Mesothelial cell of epicardium (in vitro differentiated cells): ENCODE results near the gene HS6ST2. TPM values are rescaled to one million over a fixed set of nuclear protein-coding genes. Genes with fewer than 3 reads are reported as not detected.

ENCODE experiments used
- DNase-seq, 2 experiments: peaks; one replicate each; pipeline ENCODE4 v3.0.0; 2021; ENCODE audit warnings: low spot score in 2 of 2; ENCODE audit not compliant: unreplicated experiment in 2 of 2
- H3K27ac Mint-ChIP-seq: 2 replicates; pipeline ENCODE4 v1.8.0; 2021; ENCODE audit warnings: mixed read lengths
- H3K27me3 Mint-ChIP-seq: 2 replicates; pipeline ENCODE4 v1.8.0; 2021; ENCODE audit warnings: low read depth, mixed read lengths
- H3K36me3 Mint-ChIP-seq: 2 replicates; pipeline ENCODE4 v1.8.0; 2021; ENCODE audit warnings: mixed read lengths
- H3K4me1 Mint-ChIP-seq: 2 replicates; pipeline ENCODE4 v1.8.0; 2021; ENCODE audit warnings: mixed read lengths
- H3K4me3 Mint-ChIP-seq: 2 replicates; pipeline ENCODE4 v1.8.0; 2021; ENCODE audit warnings: mild to moderate bottlenecking, moderate library complexity, mixed read lengths
- H3K9me3 Mint-ChIP-seq: 2 replicates; pipeline ENCODE4 v1.8.0; 2021; ENCODE audit warnings: mixed read lengths
- CTCF ChIP-seq: fragments of 200-600 bp; sonication (generic); IDR thresholded peaks from one replicate; pipeline ENCODE4 v1.5.0; 2021; ENCODE audit warnings: antibody characterized with exemption; ENCODE audit not compliant: unreplicated experiment
- total RNA-seq: library from RNA; stranded (reverse); gene quantifications from 3 replicates; pipeline ENCODE4 v1.2.1, GENCODE V29; 2021

HS6ST2 gene
- total RNA-seq, 1 donor from 2014 or later: 20.2 TPM

GRCh38 chrX:132613801-132614200, 344.6 kb downstream of the HS6ST2 start:
- H3K27ac Mint-ChIP-seq: no peak overlapping the region
- no peak for TF ChIP-seq CTCF
- DNase-seq: no peak
- no peaks in the 10 kb centered on the region for H3K36me3 Mint-ChIP-seq
- H3K4me3 Mint-ChIP-seq: no peak overlapping the region
- H3K27me3 Mint-ChIP-seq: no peaks in the 10 kb centered on the region
- H3K9me3 Mint-ChIP-seq: no peaks in the 10 kb centered on the region
- peaks cover 39% of the 10 kb centered on the region for H3K4me1 Mint-ChIP-seq

GRCh38 chrX:132612821-132613564, 345.4 kb downstream of the HS6ST2 start:
- TF ChIP-seq CTCF: peak; percentile 68
- H3K36me3 Mint-ChIP-seq: no peaks in the 10 kb centered on the region
- H3K27ac Mint-ChIP-seq: no peak overlapping the region
- peak; percentile 45 to 79 for DNase-seq
- H3K4me3 Mint-ChIP-seq: no peak overlapping the region
- H3K27me3 Mint-ChIP-seq: no peaks in the 10 kb centered on the region
- H3K4me1 Mint-ChIP-seq: peaks cover 39% of the 10 kb centered on the region
- no peaks in the 10 kb centered on the region for H3K9me3 Mint-ChIP-seq

DNA sequence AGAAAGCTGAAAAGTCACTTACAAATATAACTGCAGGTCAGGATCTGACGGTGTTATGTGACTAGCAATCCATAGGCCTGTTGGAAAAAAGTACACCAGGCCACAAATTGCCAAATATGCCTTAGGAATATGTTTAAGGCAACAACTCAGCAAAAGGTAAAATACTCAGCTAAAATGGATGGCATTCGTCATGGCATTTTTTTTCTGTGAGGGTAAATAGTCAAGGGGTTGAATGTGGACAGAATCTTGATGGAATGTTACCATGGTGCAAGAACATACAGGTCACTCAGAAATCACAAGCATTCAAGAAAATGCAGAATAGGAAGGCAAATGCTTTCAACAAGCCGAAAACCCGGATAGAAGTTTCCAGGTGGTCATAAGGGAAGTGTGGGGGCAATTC, 347.9 kb downstream of the HS6ST2 start:
- no peak for TF ChIP-seq CTCF
- H3K27ac Mint-ChIP-seq: no peak overlapping the region
- H3K27me3 Mint-ChIP-seq: no peaks in the 10 kb centered on the region
- no peak for DNase-seq
- no peak overlapping the region for H3K4me3 Mint-ChIP-seq
- H3K36me3 Mint-ChIP-seq: no peaks in the 10 kb centered on the region
- peaks cover 37% of the 10 kb centered on the region for H3K4me1 Mint-ChIP-seq
- no peaks in the 10 kb centered on the region for H3K9me3 Mint-ChIP-seq

GRCh38 chrX:132609362-132609848, 349.0 kb downstream of the HS6ST2 start:
- DNase-seq: no peak
- no peak for TF ChIP-seq CTCF
- peaks cover 26% of the 10 kb centered on the region for H3K4me1 Mint-ChIP-seq
- no peak overlapping the region for H3K27ac Mint-ChIP-seq
- no peak overlapping the region for H3K4me3 Mint-ChIP-seq
- no peaks in the 10 kb centered on the region for H3K27me3 Mint-ChIP-seq
- no peaks in the 10 kb centered on the region for H3K9me3 Mint-ChIP-seq
- H3K36me3 Mint-ChIP-seq: no peaks in the 10 kb centered on the region

- no peaks in the 10 kb centered on the region for H3K4me1 Mint-ChIP-seq
- H3K36me3 Mint-ChIP-seq: no peaks in the 10 kb centered on the region
- TF ChIP-seq CTCF: no peak
- H3K27me3 Mint-ChIP-seq: peaks cover 2% of the 10 kb centered on the region
- DNase-seq: no peak
- H3K4me3 Mint-ChIP-seq: no peak overlapping the region
- H3K9me3 Mint-ChIP-seq: no peaks in the 10 kb centered on the region
- no peak overlapping the region for H3K27ac Mint-ChIP-seq
Measured at GRCh38 chrX:132603700-132604286, 354.6 kb downstream of the HS6ST2 start.
